Fibroblast of the aortic adventitia (primary cell): Measurements from ENCODE around the gene VANGL2. TPM values are rescaled to one million over a fixed set of nuclear protein-coding genes. Genes with fewer than 3 reads are reported as not detected.

Source experiments
- DNase-seq: peaks from one replicate; pipeline ENCODE4 v3.0.0-alpha.2; 2010; ENCODE audit warnings: low read depth
- H3K4me3 ChIP-seq: 2 replicates; pipeline ENCODE4 v1.5.1; 2011; ENCODE audit warnings: low read depth, mild to moderate bottlenecking, control low read depth, low read length, moderate library complexity
- CTCF ChIP-seq: IDR thresholded peaks from 2 replicates; pipeline ENCODE4 v1.5.1; 2011; ENCODE audit warnings: mild to moderate bottlenecking, low read length, control low read depth, inconsistent platforms; ENCODE audit not compliant: insufficient read depth
- total RNA-seq: library from RNA; depleted of rRNA; stranded (reverse); fragments of >200 nt; gene quantifications from 2 replicates; pipeline ENCODE4 v1.2.3, GENCODE V29; 2012; ENCODE audit warnings: low replicate concordance

The VANGL2 gene
- total RNA-seq, 1 donor, result not detected

GRCh38 chr1:160419150-160419837, 18.9 kb downstream of the VANGL2 start:
- H3K4me3 ChIP-seq, result no peak overlapping the region
- no peak for DNase-seq
- TF ChIP-seq CTCF, result no peak

GRCh38 chr1:160419838-160420169, 19.4 kb downstream of the VANGL2 start:
- TF ChIP-seq CTCF, result no peak
- no peak for DNase-seq
- no peak overlapping the region for H3K4me3 ChIP-seq

GRCh38 chr1:160420881-160421842, 20.8 kb downstream of the VANGL2 start:
- TF ChIP-seq CTCF, result no peak
- no peak for DNase-seq
- H3K4me3 ChIP-seq, result no peak overlapping the region

GRCh38 chr1:160421881-160422280, 21.5 kb downstream of the VANGL2 start:
- no peak for DNase-seq
- H3K4me3 ChIP-seq, result no peak overlapping the region
- no peak for TF ChIP-seq CTCF

GRCh38 chr1:160423966-160424365, 23.6 kb downstream of the VANGL2 start:
- H3K4me3 ChIP-seq, result no peak overlapping the region
- TF ChIP-seq CTCF, result no peak
- DNase-seq, result no peak

GRCh38 chr1:160425847-160426246, 25.5 kb downstream of the VANGL2 start:
- no peak for DNase-seq
- no peak for TF ChIP-seq CTCF

More at GRCh38 chr1:160425847-160426246, 25.5 kb downstream of the VANGL2 start:
- no peak overlapping the region for H3K4me3 ChIP-seq
